T1000 (cell line): ENCODE measurements around the gene CTNNA2.
A peak's percentile ranks its signal among the peaks of the same experiment; 100 is the strongest.

Experiments
- DNase-seq: peaks from one replicate; lab custom pipeline; 2025; ENCODE audit warnings: mixed read lengths; lab: John Stamatoyannopoulos, UW

The CTNNA2 gene

DNA sequence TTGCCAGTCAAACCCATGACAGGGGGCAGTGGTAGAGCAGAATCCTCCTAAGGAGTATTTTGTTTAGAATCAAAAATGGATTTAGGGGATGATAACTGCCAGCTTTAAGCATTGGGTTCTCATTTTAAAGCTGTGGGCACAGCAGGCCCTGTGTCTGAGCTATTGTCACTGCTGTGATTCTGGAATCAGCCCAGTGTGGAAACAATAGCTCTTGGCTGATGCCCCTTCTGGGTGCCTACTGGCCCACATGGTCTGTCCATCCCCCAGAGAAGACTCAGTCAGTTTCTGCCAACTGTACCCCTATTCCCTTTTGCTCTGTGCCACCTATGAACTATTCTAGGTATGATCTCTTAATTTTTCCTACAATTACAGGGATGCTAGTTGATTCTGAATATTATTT, 883.4 kb downstream of the CTNNA2 start:
- no peak for DNase-seq

- DNase-seq = no peak
Observed at GRCh38 chr2:80403081-80403480, 890.2 kb downstream of the CTNNA2 start.

- DNase-seq = no peak
Observed at GRCh38 chr2:80407377-80407776, 894.5 kb downstream of the CTNNA2 start.

DNA sequence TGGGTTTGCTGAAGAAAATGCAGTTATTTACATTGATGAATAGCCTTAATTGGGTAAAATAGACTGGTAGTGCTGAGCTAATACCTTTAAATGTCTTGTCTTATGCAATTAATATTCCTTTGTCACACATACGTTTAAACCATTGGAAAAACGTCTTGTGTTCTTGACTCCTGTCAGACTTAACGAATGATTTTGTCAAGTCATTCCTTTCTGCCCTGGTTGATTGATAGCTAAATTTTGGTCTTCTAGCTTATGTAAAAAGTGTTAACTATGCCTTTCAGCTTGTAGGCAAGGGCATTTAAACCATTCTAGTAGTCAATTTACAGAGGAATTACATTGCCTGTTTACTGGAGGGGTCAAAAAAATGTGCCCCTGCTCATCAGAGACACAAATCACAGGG, 897.5 kb downstream of the CTNNA2 start:
- DNase-seq = no peak

DNA sequence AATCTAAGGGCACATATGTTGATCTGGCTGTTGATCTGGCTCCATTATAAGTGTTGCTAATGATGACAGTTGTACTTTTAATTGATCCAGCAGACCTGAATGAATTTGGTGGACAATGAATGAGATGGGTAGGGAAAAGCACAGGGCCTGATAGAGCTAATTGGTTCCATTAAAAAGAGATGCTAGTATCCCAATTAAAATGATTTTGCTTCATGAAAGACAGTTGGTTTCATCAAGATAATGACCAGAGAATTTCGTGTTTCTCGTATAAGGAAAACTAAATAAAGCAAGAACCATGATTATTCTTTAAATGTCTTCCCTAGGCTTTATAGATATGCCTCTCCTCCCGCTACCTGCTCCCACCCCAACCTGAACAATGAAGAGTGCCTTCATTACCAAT, 900.3 kb downstream of the CTNNA2 start:
- no peak for DNase-seq

- DNase-seq = no peak
Observed at GRCh38 chr2:80417737-80418136, 904.9 kb downstream of the CTNNA2 start.

DNA sequence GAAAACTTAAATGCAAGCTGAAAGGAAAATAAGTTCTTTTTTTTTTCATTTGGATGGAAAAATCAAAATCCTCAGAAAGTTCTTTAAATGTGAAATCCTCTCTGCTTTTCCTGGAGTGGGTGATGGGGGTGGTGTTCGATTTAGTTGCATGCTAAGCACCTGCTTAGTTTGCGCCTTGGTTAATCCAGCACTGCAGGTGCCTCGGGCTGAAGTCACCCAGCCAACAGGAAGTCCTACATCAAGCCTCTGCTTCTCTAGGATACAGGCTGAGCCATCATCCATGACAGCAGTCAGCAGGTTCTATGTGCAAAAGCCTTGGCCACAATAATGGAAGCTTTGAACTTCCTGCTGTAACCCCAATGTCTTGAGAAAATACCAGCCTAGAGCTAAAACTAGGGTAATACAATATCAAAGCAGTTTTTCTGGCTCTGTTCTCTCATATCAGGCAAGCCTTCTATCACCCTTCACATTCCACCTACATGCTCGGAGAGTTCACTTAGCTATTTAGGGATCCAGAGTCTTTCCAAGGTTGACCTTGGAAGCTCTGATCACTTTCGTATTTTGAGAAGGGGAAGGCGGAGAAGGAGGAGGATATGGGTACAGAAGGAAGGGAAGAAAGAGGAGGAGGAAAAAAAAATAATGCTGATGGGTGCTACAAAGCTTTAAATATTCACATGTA, 907.8 kb downstream of the CTNNA2 start:
- DNase-seq = no peak

DNA sequence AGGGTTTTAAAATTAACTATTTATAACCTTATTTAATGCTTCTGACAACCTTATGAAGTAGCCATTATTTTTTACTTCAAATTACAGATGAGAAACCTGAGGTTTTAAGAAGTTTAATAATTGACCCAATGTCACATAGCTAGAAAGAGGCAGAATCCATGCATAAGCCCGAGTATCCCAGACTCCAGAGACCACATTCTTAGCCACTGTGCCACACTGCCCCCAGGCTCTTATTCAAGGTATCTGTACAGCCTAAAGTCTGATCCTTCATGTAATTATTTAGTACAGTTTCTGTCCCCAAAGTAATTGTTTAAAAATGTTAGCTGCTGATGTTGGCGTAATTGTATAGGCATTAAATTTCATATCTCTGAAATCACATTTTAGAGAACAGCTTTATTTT, 916.4 kb downstream of the CTNNA2 start:
- no peak for DNase-seq

DNA sequence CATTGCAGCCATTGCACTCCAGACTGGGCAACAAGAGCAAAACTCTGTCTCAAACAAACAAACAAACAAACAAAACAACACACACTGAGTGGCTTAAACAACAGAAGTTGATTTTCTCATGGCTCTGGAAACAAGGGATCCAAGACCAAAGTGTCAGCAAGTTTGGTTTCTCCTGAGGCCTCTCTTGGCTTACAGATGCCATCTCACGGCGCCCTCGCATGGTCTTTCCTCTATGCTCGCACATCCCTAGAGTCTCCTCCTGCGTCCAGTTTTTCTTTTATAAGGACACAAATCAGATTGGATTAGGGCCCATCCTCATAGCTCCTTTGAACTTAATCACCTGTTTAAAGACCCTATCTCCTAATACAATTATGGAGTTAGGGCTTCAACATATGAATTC, 925.1 kb downstream of the CTNNA2 start:
- no peak for DNase-seq

DNA sequence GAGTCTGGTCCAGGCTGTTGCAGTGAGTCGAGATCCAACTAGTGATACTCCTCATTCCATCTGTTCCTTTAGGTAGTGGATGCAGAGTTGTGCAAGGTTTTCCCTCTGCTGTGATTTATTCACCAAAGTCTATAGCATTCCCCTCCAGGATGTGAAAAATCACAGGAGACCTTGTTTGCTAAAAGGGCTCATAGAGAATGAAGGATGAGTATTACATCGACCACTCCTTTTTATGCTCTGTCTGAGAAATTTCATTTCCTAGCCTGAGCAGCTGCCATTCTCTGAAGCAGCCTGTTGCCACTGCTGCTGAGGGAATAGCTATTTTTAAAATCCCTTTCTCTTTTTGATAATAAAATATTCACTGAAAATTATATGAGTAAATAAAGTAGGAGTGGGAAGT, 925.8 kb downstream of the CTNNA2 start:
- no peak for DNase-seq

DNA sequence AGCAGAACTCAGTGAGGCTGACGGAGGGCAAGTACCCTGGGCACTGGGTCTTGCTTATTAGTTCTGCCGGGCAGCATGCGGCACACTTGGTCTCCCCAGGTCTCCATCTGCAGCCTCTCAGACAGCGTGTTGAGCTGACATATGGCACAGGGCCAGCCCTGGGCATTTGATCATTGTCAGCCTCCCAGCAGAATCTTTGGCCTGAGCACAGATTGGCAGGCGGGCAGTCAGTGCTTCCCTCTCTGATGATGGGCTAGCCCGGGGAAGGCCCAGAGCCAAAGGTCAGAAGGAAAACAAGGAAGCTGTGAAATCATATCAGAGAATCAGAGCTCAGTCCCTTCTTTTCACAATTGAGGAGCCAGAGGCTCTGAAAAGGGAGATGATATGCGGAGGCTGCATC, 941.8 kb downstream of the CTNNA2 start:
- DNase-seq = no peak

DNA sequence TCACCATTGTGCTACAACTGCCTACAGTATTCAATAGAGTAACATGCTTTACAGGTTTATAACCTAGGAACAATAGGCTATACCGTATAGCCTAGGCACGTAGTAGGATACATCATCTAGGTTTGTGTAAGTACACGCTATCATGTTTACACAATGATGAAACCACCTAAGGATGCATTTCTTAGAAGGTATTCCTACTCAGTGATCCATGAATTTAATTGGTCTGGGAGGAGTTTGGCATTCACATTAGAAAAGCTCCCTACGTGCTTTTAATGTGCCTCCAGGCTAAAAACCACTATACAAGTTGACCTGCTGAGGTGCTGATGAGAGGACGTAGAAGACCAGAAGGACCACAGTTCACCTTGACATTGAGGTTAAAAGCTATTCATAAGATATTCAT, 946.2 kb downstream of the CTNNA2 start:
- no peak for DNase-seq

GRCh38 chr2:80461505-80462197, 948.8 kb downstream of the CTNNA2 start:
- DNase-seq = no peak

GRCh38 chr2:80462654-80463053, 949.8 kb downstream of the CTNNA2 start:
- no peak for DNase-seq

GRCh38 chr2:80464275-80464674, 951.4 kb downstream of the CTNNA2 start:
- DNase-seq = no peak

DNA sequence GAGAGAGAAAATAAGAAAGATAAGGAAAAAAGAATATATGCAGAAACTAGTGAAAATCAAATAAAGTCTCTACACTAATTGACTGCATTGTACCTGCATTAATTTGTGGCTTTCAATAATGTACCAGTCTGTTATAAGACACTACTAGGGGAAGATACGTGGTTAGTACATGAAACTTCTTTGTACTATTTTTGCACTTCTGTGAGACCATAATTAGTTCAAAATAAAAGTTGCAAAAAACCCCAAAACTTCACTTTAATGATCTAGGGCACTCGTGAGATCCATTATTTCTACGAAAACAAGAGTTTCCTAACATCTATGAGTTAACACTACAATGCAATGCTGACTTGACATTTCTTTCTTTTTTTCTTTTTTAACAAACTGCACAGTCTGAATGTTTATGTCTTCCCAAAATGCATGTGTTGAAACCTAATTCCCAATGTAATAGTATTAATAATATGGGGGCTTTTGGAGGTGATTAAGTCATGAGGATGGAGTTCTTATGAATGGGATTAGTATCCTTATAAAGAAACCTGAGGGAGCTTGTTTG, 954.5 kb downstream of the CTNNA2 start:
- DNase-seq = no peak

DNA sequence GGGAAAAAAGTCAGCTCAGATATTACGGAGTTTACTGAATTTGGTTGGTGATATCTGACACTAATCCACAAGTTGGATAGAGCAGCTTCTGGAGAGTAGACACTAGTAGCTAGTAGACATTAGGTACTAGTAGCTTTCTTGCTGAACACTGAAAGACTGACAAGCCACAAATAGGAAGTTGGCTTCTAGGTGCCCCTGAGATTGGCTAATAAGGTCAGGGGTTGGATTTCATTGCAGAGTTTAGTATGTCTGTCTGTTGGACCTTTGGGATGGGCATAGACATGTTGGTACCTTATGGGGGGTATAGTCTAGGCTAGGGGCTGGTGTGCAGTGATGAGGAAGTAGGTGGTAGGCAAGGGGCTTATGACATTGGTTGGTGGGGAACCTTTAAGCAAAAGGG, 956.6 kb downstream of the CTNNA2 start:
- no peak for DNase-seq

GRCh38 chr2:80473069-80473468, 960.2 kb downstream of the CTNNA2 start:
- no peak for DNase-seq

GRCh38 chr2:80473796-80474195, 960.9 kb downstream of the CTNNA2 start:
- no peak for DNase-seq

DNA sequence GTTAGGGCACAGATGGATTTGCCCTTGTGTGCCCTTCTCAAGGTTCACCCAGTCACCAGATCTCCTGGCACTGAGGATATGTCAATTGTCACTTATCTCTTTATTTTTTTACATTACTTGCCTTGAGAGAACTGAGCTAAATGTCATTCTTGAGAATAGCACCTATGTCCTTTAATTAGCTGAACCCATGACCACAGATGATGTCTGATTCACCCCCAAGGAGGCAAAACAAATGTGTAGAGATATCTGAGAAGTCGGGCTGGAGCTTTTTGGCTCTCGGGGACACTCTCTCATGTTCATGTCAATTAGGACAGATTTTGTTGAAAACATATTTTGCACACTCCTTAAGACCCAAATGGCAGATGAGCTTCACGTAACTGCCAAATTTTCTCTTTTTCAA, 963.1 kb downstream of the CTNNA2 start:
- no peak for DNase-seq

- no peak for DNase-seq
Observed at GRCh38 chr2:80476535-80477117, 963.8 kb downstream of the CTNNA2 start.

- DNase-seq = no peak
Observed at GRCh38 chr2:80482276-80482675, 969.4 kb downstream of the CTNNA2 start.

DNA sequence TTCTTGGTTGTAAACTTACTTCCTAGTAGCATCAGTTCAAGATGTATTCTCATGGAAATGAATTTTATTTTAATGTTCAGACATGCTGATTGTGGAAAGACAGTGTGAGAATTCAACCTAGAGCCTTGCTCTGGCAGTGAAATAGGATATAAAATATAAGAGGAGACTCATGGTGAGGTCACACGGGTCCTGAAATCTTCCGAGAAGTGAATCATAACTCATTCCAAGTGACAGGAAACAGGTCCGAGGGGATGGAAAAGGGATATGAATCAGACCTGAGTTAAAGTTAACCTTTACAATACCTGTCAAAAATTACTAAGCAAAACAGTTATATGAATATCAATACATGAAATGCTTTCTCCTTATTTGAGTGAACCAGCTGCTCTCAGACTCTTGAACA, 976.9 kb downstream of the CTNNA2 start:
- peak; percentile 6 for DNase-seq
